NK-92 (cell line): Measurements from ENCODE around the gene IDI2.
"Not testable (repeated sequence)": the region's sequence is repeated elsewhere in the genome, so short reads cannot be mapped to it uniquely, and the experiment has no call there.

ENCODE experiments used
- DNase-seq: peaks from one replicate; lab custom pipeline; 2025; ENCODE audit not compliant: unreplicated experiment; lab: John Stamatoyannopoulos, UW

Gene IDI2

GRCh38 chr10:1009947-1010346, 15.7 kb downstream of the IDI2 start:
- not testable (repeated sequence) for DNase-seq

GRCh38 chr10:1009071-1009494, 16.6 kb downstream of the IDI2 start:
- no peak for DNase-seq

- DNase-seq = no peak
Observed at GRCh38 chr10:1007583-1007982, 18.1 kb downstream of the IDI2 start.

- DNase-seq = no peak
Observed at GRCh38 chr10:1006573-1006972, 19.1 kb downstream of the IDI2 start.

- DNase-seq = no peak
Observed at GRCh38 chr10:1003884-1004670, 21.6 kb downstream of the IDI2 start.

- DNase-seq = no peak
Observed at GRCh38 chr10:1002425-1003006, 23.1 kb downstream of the IDI2 start.

- no peak for DNase-seq
Observed at GRCh38 chr10:997266-998022, 28.2 kb downstream of the IDI2 start.

- no peak for DNase-seq
Observed at GRCh38 chr10:996031-996430, 29.6 kb downstream of the IDI2 start.

GRCh38 chr10:995559-995926, 30.1 kb downstream of the IDI2 start:
- no peak for DNase-seq

- DNase-seq = no peak
Observed at GRCh38 chr10:994836-995558, 30.7 kb downstream of the IDI2 start.

- DNase-seq = no peak
Observed at GRCh38 chr10:992871-993270, 32.8 kb downstream of the IDI2 start.

- DNase-seq = no peak
Observed at GRCh38 chr10:992467-992866, 33.2 kb downstream of the IDI2 start.

- no peak for DNase-seq
Observed at GRCh38 chr10:990808-991207, 34.9 kb downstream of the IDI2 start.

GRCh38 chr10:988667-989545, 36.8 kb downstream of the IDI2 start:
- no peak for DNase-seq

GRCh38 chr10:987870-988666, 37.6 kb downstream of the IDI2 start, which contains the start of gene GTPBP4:
Gene GTPBP4, plus strand, starts transcription at chr10:988434. Its CDS starts 46 bp downstream, at chr10:988480.
- DNase-seq = peak; percentile 69

- no peak for DNase-seq
Observed at GRCh38 chr10:987620-987869, 38.1 kb downstream of the IDI2 start.

GRCh38 chr10:986881-987619, 38.6 kb downstream of the IDI2 start:
- DNase-seq = no peak

- DNase-seq = no peak
Observed at GRCh38 chr10:986137-986825, 39.4 kb downstream of the IDI2 start.

- DNase-seq = no peak
Observed at GRCh38 chr10:985361-985760, 40.3 kb downstream of the IDI2 start.
